CD4-positive, alpha-beta memory T cell (primary cell): Measurements from ENCODE around the gene SMPDL3A. TPM values are rescaled to one million over a fixed set of nuclear protein-coding genes. Genes with fewer than 3 reads are reported as not detected.

Source experiments
- CTCF ChIA-PET: fragments of 350-600 bp; sonication (Branson Sonifier 250); formaldehyde crosslinking; loops from one replicate; lab custom pipeline; 2021; ENCODE audit warnings: inconsistent platforms; ENCODE audit not compliant: partially characterized antibody; lab: Charles Lee
- POLR2A ChIA-PET: fragments of 350-600 bp; sonication (Branson Sonifier 250); formaldehyde crosslinking; loops from one replicate; lab custom pipeline; 2021; ENCODE audit not compliant: partially characterized antibody; lab: Charles Lee
- DNase-seq, 5 donors: peaks; one replicate each; pipeline versions ENCODE4 v3.0.0 to v3.0.0-alpha.2; 2020 to 2022; ENCODE audit warnings: mixed read lengths in 1 of 5
- H3K27ac ChIP-seq: one replicate; pipeline ENCODE4 v1.7.0; 2013; ENCODE audit warnings: low read depth, low read length
- H3K27me3 ChIP-seq: 2 replicates; pipeline ENCODE4 v1.7.0; 2013; ENCODE audit warnings: mild to moderate bottlenecking, low read length, moderate library complexity; ENCODE audit not compliant: insufficient read depth
- H3K36me3 ChIP-seq: 2 replicates; pipeline ENCODE4 v1.7.0; 2013; ENCODE audit warnings: mild to moderate bottlenecking, low read length, moderate library complexity; ENCODE audit not compliant: insufficient read depth
- H3K4me1 ChIP-seq: 2 replicates; pipeline ENCODE4 v1.7.0; 2013; ENCODE audit warnings: mild to moderate bottlenecking, low read length, moderate library complexity; ENCODE audit not compliant: insufficient read depth
- H3K4me3 ChIP-seq, 2 donors: one replicate each; pipeline ENCODE4 v1.7.0; 2013; ENCODE audit warnings: low read length in 2 of 2, mild to moderate bottlenecking in 1 of 2
- H3K9me3 ChIP-seq, 2 donors: one replicate each; pipeline ENCODE4 v1.7.0; 2013; ENCODE audit warnings: low read length in 2 of 2, control low read depth in 1 of 2; ENCODE audit not compliant: control insufficient read depth in 1 of 2
- H3K27ac Mint-ChIP-seq, 7 donors: one replicate each; pipeline ENCODE4 v1.8.0; 2020 to 2021; ENCODE audit warnings: mixed read lengths in 7 of 7, mild to moderate bottlenecking in 6 of 7, inconsistent platforms in 3 of 7, moderate library complexity in 3 of 7
- H3K27me3 Mint-ChIP-seq, 2 donors: one replicate each; pipeline ENCODE4 v1.8.0; 2020 to 2021; ENCODE audit warnings: mixed read lengths in 2 of 2
- H3K36me3 Mint-ChIP-seq, 2 donors: one replicate each; pipeline ENCODE4 v1.8.0; 2020 to 2021; ENCODE audit warnings: mixed read lengths in 2 of 2, inconsistent platforms in 1 of 2, mild to moderate bottlenecking in 1 of 2
- H3K4me1 Mint-ChIP-seq, 4 donors: one replicate each; pipeline ENCODE4 v1.8.0; 2020 to 2021; ENCODE audit warnings: mixed read lengths in 4 of 4, mild to moderate bottlenecking in 1 of 4
- H3K4me3 Mint-ChIP-seq, 8 donors: one replicate each; pipeline ENCODE4 v1.8.0; 2020 to 2021; ENCODE audit warnings: mixed read lengths in 8 of 8, mild to moderate bottlenecking in 7 of 8, moderate library complexity in 6 of 8, inconsistent platforms in 3 of 8
- H3K9me3 Mint-ChIP-seq, 8 donors: one replicate each; pipeline ENCODE4 v1.8.0; 2020 to 2021; ENCODE audit warnings: mixed read lengths in 8 of 8, mild to moderate bottlenecking in 5 of 8, inconsistent platforms in 3 of 8, moderate library complexity in 1 of 8
- intact Hi-C: fragments of 100-400 bp; cut with micrococcal nuclease; formaldehyde crosslinking; loops from one replicate; pipeline ENCODE4 v1.15.1; 2023
- polyA plus RNA-seq, 2 donors: library from polyadenylated mRNA; unstranded; fragments of 300-500 nt; fragmentation: Illumina TruSeq; gene quantifications; one replicate each; pipeline ENCODE4 v1.2.3, GENCODE V29; 2021
- total RNA-seq, 2 experiments: library from RNA; stranded (reverse); gene quantifications; one replicate each; pipeline ENCODE4 v1.2.3, GENCODE V29; 2021

Gene SMPDL3A
- total and polyA plus RNA-seq, 4 experiments from 2014 or later: not detected

DNA sequence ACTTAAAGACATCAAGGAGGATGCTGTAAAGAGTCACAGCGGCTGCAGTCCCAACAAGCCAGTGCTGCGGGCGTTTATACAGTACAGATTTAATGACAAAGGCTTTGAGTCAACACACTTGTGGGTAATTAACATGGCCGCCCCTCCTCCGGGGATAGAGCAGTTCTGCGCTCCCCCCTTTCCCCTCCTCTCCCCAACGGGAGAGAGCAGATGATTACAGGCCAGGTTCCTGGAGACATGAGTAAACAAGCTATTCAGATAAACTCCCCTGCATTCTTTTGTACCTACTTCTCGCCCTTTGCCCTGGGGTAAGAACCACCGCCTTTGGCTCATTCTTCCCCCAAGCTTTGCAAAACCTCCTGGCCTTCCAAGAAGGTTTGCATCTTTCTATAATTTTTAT is 33.2 kb upstream of the SMPDL3A start:
- Mint-ChIP-seq H3K36me3 (no peaks in the 10 kb centered on the region), H3K4me1 (peaks cover 6 to 17% (median 9%) of the 10 kb centered on the region in 4 donors), H3K9me3 (peaks cover 0 to 5% (median 0%) of the 10 kb centered on the region in 8 donors), H3K27ac (no peak overlapping the region), H3K27me3 (peaks cover 0 to 4% of the 10 kb centered on the region in 2 donors), H3K4me3 (no peak overlapping the region)
- DNase-seq: no peak
- no peak overlapping the region for H3K27ac ChIP-seq
- no peak overlapping the region for H3K4me3 ChIP-seq
- ChIA-PET POLR2A (no interaction called here), CTCF (no interaction called here)
- peaks cover 9% of the 10 kb centered on the region for H3K4me1 ChIP-seq
- no peaks in the 10 kb centered on the region for H3K36me3 ChIP-seq
- intact Hi-C loops: no loop called here
- no peaks in the 10 kb centered on the region for H3K27me3 ChIP-seq
- no peaks in the 10 kb centered on the region for H3K9me3 ChIP-seq

DNA sequence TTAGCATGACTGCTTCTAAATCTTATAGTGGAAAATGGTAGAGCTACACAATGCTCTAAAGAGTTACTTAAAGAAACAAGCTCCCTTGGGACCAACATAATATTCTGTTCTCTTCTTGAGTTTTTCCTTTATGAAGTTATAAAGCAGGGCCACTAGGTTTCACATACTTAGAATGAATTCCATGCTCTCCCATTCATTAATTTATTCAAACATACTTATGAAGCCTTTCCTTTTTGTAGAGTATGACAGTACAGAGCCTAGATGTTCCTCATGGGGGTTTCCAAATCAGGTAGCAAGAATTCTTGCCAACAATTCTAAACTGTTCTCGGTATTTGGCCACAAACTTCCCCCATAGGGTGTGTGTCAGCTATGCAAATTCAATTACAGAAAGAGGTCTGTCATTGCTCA is 30.1 kb upstream of the SMPDL3A start:
- CTCF ChIA-PET: no interaction called here
- no peaks in the 10 kb centered on the region for H3K27me3 ChIP-seq
- intact Hi-C loops: no loop called here

DNA sequence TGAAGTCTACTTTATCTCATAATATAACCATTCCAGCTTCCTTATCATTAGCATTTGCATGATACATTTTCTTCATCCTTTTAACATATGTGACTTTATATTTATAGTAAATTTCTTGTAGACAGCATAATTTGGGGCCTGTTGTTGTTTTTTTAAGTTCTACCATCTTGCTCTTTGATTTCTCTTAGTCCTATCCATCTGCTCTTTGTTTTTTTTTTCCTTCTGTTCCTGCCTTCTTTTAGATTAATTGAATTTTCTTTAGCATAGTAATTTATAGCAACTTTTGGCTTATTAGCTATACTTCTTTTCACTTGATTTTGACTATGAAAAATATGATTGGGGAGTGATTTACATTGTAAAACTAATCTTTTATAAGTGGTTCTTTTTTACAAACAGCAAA is 28.7 kb upstream of the SMPDL3A start:
- DNase-seq: no peak
- H3K36me3 Mint-ChIP-seq: no peaks in the 10 kb centered on the region
- no peak overlapping the region for H3K27ac ChIP-seq
- H3K27me3 ChIP-seq: no peaks in the 10 kb centered on the region
- H3K9me3 ChIP-seq: no peaks in the 10 kb centered on the region
- H3K27me3 Mint-ChIP-seq: peaks cover 0 to 2% of the 10 kb centered on the region in 2 donors
- ChIA-PET POLR2A (no interaction called here), CTCF (no interaction called here)
- H3K9me3 Mint-ChIP-seq: peaks cover 0 to 5% (median 0%) of the 10 kb centered on the region in 8 donors
- H3K27ac Mint-ChIP-seq: no peak overlapping the region
- no peak overlapping the region for H3K4me3 Mint-ChIP-seq
- intact Hi-C loops: no loop called here
- no peak overlapping the region for H3K4me3 ChIP-seq
- no peaks in the 10 kb centered on the region for H3K4me1 Mint-ChIP-seq
- H3K4me1 ChIP-seq: no peaks in the 10 kb centered on the region
- no peaks in the 10 kb centered on the region for H3K36me3 ChIP-seq

More for the DNA sequence above, 30.1 kb upstream of the SMPDL3A start:
- peaks cover 0 to 5% (median under 1%) of the 10 kb centered on the region in 4 donors for H3K4me1 Mint-ChIP-seq
- peaks cover 0 to 5% (median 0%) of the 10 kb centered on the region in 8 donors for H3K9me3 Mint-ChIP-seq
- peaks cover 0 to 2% of the 10 kb centered on the region in 2 donors for H3K27me3 Mint-ChIP-seq
- Histone ChIP-seq H3K36me3 (no peaks in the 10 kb centered on the region), H3K27ac (no peak overlapping the region), H3K4me3 (no peak overlapping the region), H3K9me3 (no peaks in the 10 kb centered on the region), H3K4me1 (no peaks in the 10 kb centered on the region)
- H3K4me3 Mint-ChIP-seq: no peak overlapping the region
- H3K36me3 Mint-ChIP-seq: no peaks in the 10 kb centered on the region
- DNase-seq: no peak
- POLR2A ChIA-PET: no interaction called here
- H3K27ac Mint-ChIP-seq: no peak overlapping the region

DNA sequence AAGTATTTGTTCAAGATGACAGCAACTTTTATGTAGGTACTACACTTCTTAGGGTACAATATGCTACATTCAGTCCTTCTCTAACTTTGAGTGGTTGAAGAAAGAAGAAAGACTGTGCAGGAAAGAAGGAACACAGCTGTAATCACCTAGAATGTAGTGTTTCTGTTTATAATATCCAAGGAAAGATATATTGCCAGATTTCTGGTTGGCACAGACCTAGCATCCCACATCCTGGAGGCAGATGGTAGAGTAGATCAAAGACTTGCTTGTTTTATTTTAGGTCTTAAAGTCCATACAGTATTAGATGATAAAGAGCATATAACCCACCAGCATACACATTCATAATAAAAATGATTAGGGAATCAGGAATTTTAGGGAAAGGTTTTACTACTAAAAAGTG is 22.8 kb upstream of the SMPDL3A start:
- H3K27ac Mint-ChIP-seq: no peak overlapping the region
- ChIA-PET CTCF (no interaction called here), POLR2A (no interaction called here)
- H3K4me1 Mint-ChIP-seq: no peaks in the 10 kb centered on the region
- H3K27me3 Mint-ChIP-seq: no peaks in the 10 kb centered on the region
- intact Hi-C loops: no loop called here
- H3K9me3 ChIP-seq: no peaks in the 10 kb centered on the region
- H3K36me3 ChIP-seq: no peaks in the 10 kb centered on the region
- no peak overlapping the region for H3K4me3 Mint-ChIP-seq
- H3K4me1 ChIP-seq: no peaks in the 10 kb centered on the region
- no peaks in the 10 kb centered on the region for H3K36me3 Mint-ChIP-seq
- no peak overlapping the region for H3K4me3 ChIP-seq
- H3K27me3 ChIP-seq: no peaks in the 10 kb centered on the region
- H3K27ac ChIP-seq: no peak overlapping the region
- H3K9me3 Mint-ChIP-seq: no peaks in the 10 kb centered on the region
- no peak for DNase-seq

GRCh38 chr6:122770835-122771601 is 18.0 kb upstream of the SMPDL3A start:
- Mint-ChIP-seq H3K27me3 (no peaks in the 10 kb centered on the region), H3K9me3 (peaks cover 0 to 3% (median 0%) of the 10 kb centered on the region in 8 donors), H3K27ac (no peak overlapping the region), H3K4me1 (no peaks in the 10 kb centered on the region), H3K36me3 (no peaks in the 10 kb centered on the region), H3K4me3 (no peak overlapping the region)
- POLR2A ChIA-PET: no interaction called here
- Histone ChIP-seq H3K4me3 (no peak overlapping the region), H3K27me3 (no peaks in the 10 kb centered on the region), H3K36me3 (no peaks in the 10 kb centered on the region), H3K27ac (no peak overlapping the region), H3K4me1 (no peaks in the 10 kb centered on the region), H3K9me3 (no peaks in the 10 kb centered on the region)
- intact Hi-C loops: no loop called here
- CTCF ChIA-PET: no interaction called here
- DNase-seq: no peak

GRCh38 chr6:122772724-122773415 is 16.2 kb upstream of the SMPDL3A start:
- Histone ChIP-seq H3K27me3 (no peaks in the 10 kb centered on the region), H3K4me1 (no peaks in the 10 kb centered on the region), H3K27ac (no peak overlapping the region), H3K4me3 (no peak overlapping the region), H3K9me3 (no peaks in the 10 kb centered on the region), H3K36me3 (no peaks in the 10 kb centered on the region)
- DNase-seq: no peak
- H3K4me3 Mint-ChIP-seq: no peak overlapping the region
- POLR2A ChIA-PET: no interaction called here
- CTCF ChIA-PET: no interaction called here
- no peaks in the 10 kb centered on the region for H3K27me3 Mint-ChIP-seq
- no peaks in the 10 kb centered on the region for H3K36me3 Mint-ChIP-seq
- peaks cover 0 to 4% (median 0%) of the 10 kb centered on the region in 8 donors for H3K9me3 Mint-ChIP-seq
- no peak overlapping the region for H3K27ac Mint-ChIP-seq
- H3K4me1 Mint-ChIP-seq: no peaks in the 10 kb centered on the region
- intact Hi-C loops: no loop called here

DNA sequence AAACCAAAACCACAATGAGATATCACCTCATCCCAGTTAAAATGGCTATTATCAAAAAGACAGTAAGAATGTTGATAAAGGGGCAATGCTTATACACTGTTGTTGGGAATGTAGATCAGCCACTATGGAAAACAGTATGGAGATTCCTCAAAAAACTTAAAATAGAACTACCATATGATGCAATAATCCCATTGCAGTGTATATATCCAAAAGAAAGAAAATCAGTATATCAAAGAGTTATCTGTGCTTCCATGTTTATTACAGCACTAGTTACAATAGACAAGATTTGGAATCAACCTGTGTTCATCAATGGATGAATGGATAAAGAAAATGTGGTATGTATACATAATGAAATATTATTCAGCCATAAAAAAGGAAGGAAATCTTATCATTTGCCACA is 13.1 kb upstream of the SMPDL3A start:
- no peak overlapping the region for H3K27ac ChIP-seq
- intact Hi-C loops: no loop called here
- H3K9me3 ChIP-seq: no peaks in the 10 kb centered on the region
- H3K27ac Mint-ChIP-seq: no peak overlapping the region
- ChIA-PET CTCF (no interaction called here), POLR2A (no interaction called here)
- no peaks in the 10 kb centered on the region for H3K27me3 ChIP-seq
- H3K36me3 ChIP-seq: no peaks in the 10 kb centered on the region
- no peak overlapping the region for H3K4me3 Mint-ChIP-seq
- peaks cover 0 to 4% (median 0%) of the 10 kb centered on the region in 8 donors for H3K9me3 Mint-ChIP-seq
- no peaks in the 10 kb centered on the region for H3K4me1 ChIP-seq
- H3K36me3 Mint-ChIP-seq: no peaks in the 10 kb centered on the region
- no peak for DNase-seq
- peaks cover 0 to 1% of the 10 kb centered on the region in 2 donors for H3K27me3 Mint-ChIP-seq
- H3K4me1 Mint-ChIP-seq: no peaks in the 10 kb centered on the region
- H3K4me3 ChIP-seq: no peak overlapping the region
